ENCODE results near the gene LDB1.

Gene LDB1

DNA sequence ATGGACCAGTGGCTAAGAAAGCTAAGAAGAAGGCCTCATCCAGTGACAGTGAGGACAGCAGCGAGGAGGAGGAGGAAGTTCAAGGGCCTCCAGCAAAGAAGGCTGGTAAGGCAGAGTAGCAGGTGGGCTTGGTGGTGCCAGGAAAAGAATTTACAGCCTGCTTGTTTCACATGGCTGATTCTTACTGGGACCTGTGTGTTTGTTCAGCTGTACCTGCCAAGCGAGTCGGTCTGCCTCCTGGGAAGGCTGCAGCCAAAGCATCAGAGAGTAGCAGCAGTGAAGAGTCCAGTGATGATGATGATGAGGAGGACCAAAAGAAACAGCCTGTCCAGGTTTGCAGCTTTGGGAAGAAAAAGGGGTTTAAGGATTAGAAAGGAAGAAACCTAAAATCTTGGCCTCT is 37.1 kb upstream of the LDB1 start:
- WGBS (ENCODE audit: extremely low coverage, insufficient coverage, low lambda C conversion rate), result no CpG with 5 or more reads among the region's 3 CpGs
- Histone ChIP-seq H2BK5ac (ENCODE audit: low read length) (no peak overlapping the region), H3K56ac (ENCODE audit: low read length) (no peak overlapping the region), H2AK5ac (ENCODE audit: low read length) (no peak overlapping the region), H3K4me3 (ENCODE audit: low read length) (no peak overlapping the region), H3K4ac (ENCODE audit: low read depth, low read length) (no peak overlapping the region), H3K27ac (ENCODE audit: low read depth, low read length) (no peak overlapping the region), H2BK120ac (ENCODE audit: low read depth, low read length) (no peak overlapping the region), H3K23ac (ENCODE audit: low read length) (no peak overlapping the region), H3K4me1 (ENCODE audit: control insufficient read depth, low read depth, low read length) (no peaks in the 10 kb centered on the region), H3K4me2 (ENCODE audit: low read length) (no peak overlapping the region), H3K27me3 (ENCODE audit: insufficient read depth, low read length, poor library complexity) (no peaks in the 10 kb centered on the region), H3K18ac (ENCODE audit: low read length) (no peak overlapping the region), H3K79me2 (ENCODE audit: control insufficient read depth, insufficient read depth, low read length) (peaks cover 51% of the 10 kb centered on the region), H2BK15ac (replicated peaks; ENCODE audit: low read depth) (no peak overlapping the region), H3K36me3 (ENCODE audit: control insufficient read depth, insufficient read depth, low read length) (peaks cover 40% of the 10 kb centered on the region), H4K8ac (ENCODE audit: low read depth, low read length) (no peak overlapping the region), H3K79me1 (ENCODE audit: low read length) (peaks cover 11% of the 10 kb centered on the region), H4K5ac (ENCODE audit: low read length) (no peak overlapping the region), H3K9ac (ENCODE audit: low read length) (no peak overlapping the region)
- DNase-seq, result no peak

DNA sequence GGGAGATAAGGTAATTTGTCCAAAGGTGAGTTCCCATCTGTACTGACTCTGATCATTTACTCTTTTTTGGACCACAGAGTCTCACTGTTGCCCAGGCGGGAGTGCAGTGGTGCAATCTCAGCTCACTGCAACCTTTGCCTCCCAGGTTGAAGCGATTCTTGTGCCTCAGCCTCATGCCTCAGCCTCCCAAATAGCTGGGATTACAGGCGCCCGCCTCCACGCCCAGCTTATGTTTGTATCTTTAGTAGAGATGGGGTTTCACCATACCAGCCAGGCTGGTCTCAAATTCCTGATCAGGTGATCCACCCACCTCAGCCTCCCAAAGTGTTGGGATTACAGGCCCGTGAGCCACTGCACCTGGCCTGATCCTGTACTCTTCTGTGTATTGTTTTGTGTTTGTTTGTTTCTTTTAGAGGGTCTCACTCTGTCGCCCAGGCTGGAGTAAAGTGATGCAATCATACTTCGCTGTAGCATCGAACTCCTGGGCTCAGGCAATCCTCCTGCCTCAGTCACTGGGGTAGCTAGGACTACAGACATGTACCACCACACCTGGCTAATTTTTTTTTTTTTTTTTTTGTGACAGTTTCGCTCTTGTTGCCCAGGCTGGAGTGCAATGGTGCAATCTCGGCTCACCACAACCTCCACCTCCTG is 34.4 kb upstream of the LDB1 start:
- Histone ChIP-seq H2BK120ac (ENCODE audit: low read depth, low read length) (no peak overlapping the region), H3K4me3 (ENCODE audit: low read length) (no peak overlapping the region), H3K4me2 (ENCODE audit: low read length) (no peak overlapping the region), H4K5ac (ENCODE audit: low read length) (no peak overlapping the region), H3K23ac (ENCODE audit: low read length) (no peak overlapping the region), H4K8ac (ENCODE audit: low read depth, low read length) (no peak overlapping the region), H2BK15ac (replicated peaks; ENCODE audit: low read depth) (no peak overlapping the region), H3K4me1 (ENCODE audit: control insufficient read depth, low read depth, low read length) (peaks cover 4% of the 10 kb centered on the region), H3K56ac (ENCODE audit: low read length) (no peak overlapping the region), H3K79me1 (ENCODE audit: low read length) (peaks cover 4% of the 10 kb centered on the region), H3K27me3 (ENCODE audit: insufficient read depth, low read length, poor library complexity) (no peaks in the 10 kb centered on the region), H3K18ac (ENCODE audit: low read length) (no peak overlapping the region), H3K27ac (ENCODE audit: low read depth, low read length) (no peak overlapping the region), H2BK5ac (ENCODE audit: low read length) (no peak overlapping the region), H3K79me2 (ENCODE audit: control insufficient read depth, insufficient read depth, low read length) (peaks cover 51% of the 10 kb centered on the region), H3K4ac (ENCODE audit: low read depth, low read length) (no peak overlapping the region), H2AK5ac (ENCODE audit: low read length) (no peak overlapping the region), H3K36me3 (ENCODE audit: control insufficient read depth, insufficient read depth, low read length) (peaks cover 16% of the 10 kb centered on the region), H3K9ac (ENCODE audit: low read length) (no peak overlapping the region)
- no CpG with 5 or more reads among the region's 11 CpGs for WGBS (ENCODE audit: extremely low coverage, insufficient coverage, low lambda C conversion rate)
- DNase-seq, result no peak

DNA sequence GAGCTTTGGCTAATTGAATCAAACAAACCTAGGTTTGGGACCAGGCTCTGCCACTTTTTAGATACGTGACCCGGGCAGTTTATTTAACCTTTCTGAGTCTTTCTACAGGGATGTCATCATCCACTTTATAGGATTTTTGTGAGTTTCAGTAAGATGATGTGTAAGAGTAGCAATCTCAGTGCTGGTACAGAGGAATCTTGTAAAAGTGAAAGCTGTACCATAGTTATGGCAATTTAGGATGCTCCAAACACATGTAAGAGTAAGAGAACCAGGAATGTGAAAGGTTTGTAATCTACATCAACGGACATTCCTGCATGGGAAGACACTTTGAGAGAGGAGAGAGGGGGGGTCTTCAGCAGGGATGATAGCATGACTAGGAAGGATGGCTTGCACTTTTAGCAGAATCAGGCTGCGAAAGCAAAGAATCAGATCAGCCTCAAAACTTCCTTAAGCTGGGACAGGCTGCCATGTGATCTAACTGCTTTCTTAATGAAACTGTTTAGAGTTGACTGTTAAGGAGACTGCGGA is 33.0 kb upstream of the LDB1 start:
- no peak overlapping the region for H4K8ac ChIP-seq (ENCODE audit: low read depth, low read length)
- WGBS (ENCODE audit: extremely low coverage, insufficient coverage, low lambda C conversion rate), result no CpG with 5 or more reads among the region's 5 CpGs

GRCh38 chr10:102152545-102152890 is 32.4 kb upstream of the LDB1 start:
- Histone ChIP-seq H3K56ac (ENCODE audit: low read length) (peak overlapping the region; percentile 97), H3K79me1 (ENCODE audit: low read length) (peaks cover 4% of the 10 kb centered on the region), H3K27ac (ENCODE audit: low read depth, low read length) (peak overlapping the region; percentile 7), H2BK5ac (ENCODE audit: low read length) (no peak overlapping the region), H3K4me1 (ENCODE audit: control insufficient read depth, low read depth, low read length) (peaks cover 4% of the 10 kb centered on the region), H3K4me2 (ENCODE audit: low read length) (peak overlapping the region; percentile 42), H4K8ac (ENCODE audit: low read depth, low read length) (no peak overlapping the region), H3K79me2 (ENCODE audit: control insufficient read depth, insufficient read depth, low read length) (peaks cover 48% of the 10 kb centered on the region), H3K23ac (ENCODE audit: low read length) (peak overlapping the region; percentile 7), H3K27me3 (ENCODE audit: insufficient read depth, low read length, poor library complexity) (no peaks in the 10 kb centered on the region), H2AK5ac (ENCODE audit: low read length) (peak overlapping the region; percentile 72), H3K9ac (ENCODE audit: low read length) (peak overlapping the region; percentile 90), H3K18ac (ENCODE audit: low read length) (no peak overlapping the region), H3K36me3 (ENCODE audit: control insufficient read depth, insufficient read depth, low read length) (peaks cover 8% of the 10 kb centered on the region), H4K5ac (ENCODE audit: low read length) (no peak overlapping the region), H2BK120ac (ENCODE audit: low read depth, low read length) (no peak overlapping the region), H3K4me3 (ENCODE audit: low read length) (peak overlapping the region; percentile 93), H2BK15ac (replicated peaks; ENCODE audit: low read depth) (no peak overlapping the region), H3K4ac (ENCODE audit: low read depth, low read length) (peak overlapping the region; percentile 39)
- no CpG with 5 or more reads among the region's 19 CpGs for WGBS (ENCODE audit: extremely low coverage, insufficient coverage, low lambda C conversion rate)
- no peak for DNase-seq

More for the DNA sequence above, 33.0 kb upstream of the LDB1 start:
- Histone ChIP-seq H3K56ac (ENCODE audit: low read length) (peak overlapping the region; percentile 97), H3K18ac (ENCODE audit: low read length) (no peak overlapping the region), H3K9ac (ENCODE audit: low read length) (peak overlapping the region; percentile 90), H2AK5ac (ENCODE audit: low read length) (no peak overlapping the region), H4K5ac (ENCODE audit: low read length) (no peak overlapping the region), H3K27me3 (ENCODE audit: insufficient read depth, low read length, poor library complexity) (no peaks in the 10 kb centered on the region), H2BK5ac (ENCODE audit: low read length) (no peak overlapping the region), H3K4ac (ENCODE audit: low read depth, low read length) (no peak overlapping the region), H3K79me2 (ENCODE audit: control insufficient read depth, insufficient read depth, low read length) (peaks cover 51% of the 10 kb centered on the region), H3K4me2 (ENCODE audit: low read length) (peak overlapping the region; percentile 42), H3K23ac (ENCODE audit: low read length) (no peak overlapping the region), H3K4me3 (ENCODE audit: low read length) (peak overlapping the region; percentile 93), H2BK15ac (replicated peaks; ENCODE audit: low read depth) (no peak overlapping the region), H3K36me3 (ENCODE audit: control insufficient read depth, insufficient read depth, low read length) (peaks cover 12% of the 10 kb centered on the region), H3K4me1 (ENCODE audit: control insufficient read depth, low read depth, low read length) (peaks cover 4% of the 10 kb centered on the region), H2BK120ac (ENCODE audit: low read depth, low read length) (no peak overlapping the region), H3K79me1 (ENCODE audit: low read length) (peaks cover 4% of the 10 kb centered on the region), H3K27ac (ENCODE audit: low read depth, low read length) (no peak overlapping the region)
- DNase-seq, result peak; percentile 67

GRCh38 chr10:102151774-102152544 is 31.8 kb upstream of the LDB1 start, which contains the start of gene NOLC1:
Gene NOLC1 (plus strand): TSS chr10:102152389. CDS start chr10:102152411, 22 bp downstream.
- H3K79me2 ChIP-seq (ENCODE audit: control insufficient read depth, insufficient read depth, low read length), result peaks cover 43% of the 10 kb centered on the region
- no peak within 1 kb of the TSS for H2BK15ac ChIP-seq (replicated peaks; ENCODE audit: low read depth)
- H4K8ac ChIP-seq (ENCODE audit: low read depth, low read length), result no peak within 1 kb of the TSS
- H3K4me3 ChIP-seq (ENCODE audit: low read length), result peak within 1 kb of the TSS; percentile 93
- peak within 1 kb of the TSS; percentile 90 for H3K9ac ChIP-seq (ENCODE audit: low read length)
- peak within 1 kb of the TSS; percentile 39 for H3K4ac ChIP-seq (ENCODE audit: low read depth, low read length)
- DNase-seq, result peak; percentile 100
- peak within 1 kb of the TSS; percentile 72 for H2AK5ac ChIP-seq (ENCODE audit: low read length)
- H3K36me3 ChIP-seq (ENCODE audit: control insufficient read depth, insufficient read depth, low read length), result peaks cover 5% of the 10 kb centered on the region
- H3K79me1 ChIP-seq (ENCODE audit: low read length), result peaks cover 1% of the 10 kb centered on the region
- H3K4me1 ChIP-seq (ENCODE audit: control insufficient read depth, low read depth, low read length), result peaks cover 4% of the 10 kb centered on the region
- H2BK5ac ChIP-seq (ENCODE audit: low read length), result peak within 1 kb of the TSS; percentile 29
- H3K18ac ChIP-seq (ENCODE audit: low read length), result no peak within 1 kb of the TSS
- H3K27me3 ChIP-seq (ENCODE audit: insufficient read depth, low read length, poor library complexity), result no peaks in the 10 kb centered on the region
- peak within 1 kb of the TSS; percentile 7 for H3K23ac ChIP-seq (ENCODE audit: low read length)
- no peak within 1 kb of the TSS for H2BK120ac ChIP-seq (ENCODE audit: low read depth, low read length)
- peak within 1 kb of the TSS; percentile 49 for H3K4me2 ChIP-seq (ENCODE audit: low read length)
- no CpG with 5 or more reads among the region's 59 CpGs for WGBS (ENCODE audit: extremely low coverage, insufficient coverage, low lambda C conversion rate)
- peak within 1 kb of the TSS; percentile 97 for H3K56ac ChIP-seq (ENCODE audit: low read length)
- H4K5ac ChIP-seq (ENCODE audit: low read length), result peak within 1 kb of the TSS; percentile 59
- peak within 1 kb of the TSS; percentile 52 for H3K27ac ChIP-seq (ENCODE audit: low read depth, low read length)

All from mesendoderm (in vitro differentiated cells).